GM18870 (cell line): Measurements from ENCODE around the gene GALNT18.

ENCODE experiments used
- ATAC-seq: cut with Tn5 transposase; IDR thresholded peaks from one replicate; pipeline ENCODE4 v1.9.1; 2021; ENCODE audit warnings: moderate library complexity; ENCODE audit not compliant: unreplicated experiment

GALNT18 gene

DNA sequence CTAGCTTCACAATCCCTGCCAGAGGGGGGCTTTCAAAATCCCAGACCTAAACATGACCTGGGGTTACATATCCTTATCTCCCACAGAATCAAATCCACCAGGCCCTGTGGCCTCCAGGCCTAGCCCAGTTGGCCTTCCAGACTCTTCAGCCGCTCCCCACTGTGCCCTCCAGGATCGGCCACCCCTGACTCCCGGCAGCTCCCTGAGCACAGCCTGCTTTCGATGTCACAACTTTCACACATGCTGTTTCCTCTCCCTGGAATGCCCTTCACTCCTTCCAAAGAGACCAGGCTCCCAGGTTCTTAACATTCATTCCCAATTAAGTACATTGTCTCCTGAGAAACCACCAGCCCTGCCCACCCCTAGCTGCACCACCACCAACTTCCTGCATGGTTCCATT, 331.5 kb downstream of the GALNT18 start:
- no peak for ATAC-seq

DNA sequence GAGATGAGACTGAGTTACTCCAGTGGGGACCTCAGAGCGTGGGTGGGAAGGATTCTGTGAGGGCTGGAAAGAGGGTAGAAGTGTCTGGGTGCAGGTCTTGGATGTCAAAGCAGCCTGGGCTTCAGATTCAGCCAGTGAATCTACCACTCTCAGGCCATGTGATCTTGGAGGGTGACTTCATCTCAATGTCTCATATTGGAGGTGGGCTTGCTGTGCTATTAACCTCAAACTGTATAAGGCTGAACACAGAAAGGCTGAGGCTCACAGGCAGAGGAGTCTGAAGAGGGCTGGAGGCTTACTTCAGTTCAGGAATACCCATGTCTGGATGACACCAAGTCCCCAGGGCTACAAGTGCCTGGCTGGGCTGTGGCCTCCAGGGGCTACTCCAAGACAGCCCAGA, 332.1 kb downstream of the GALNT18 start:
- no peak for ATAC-seq

DNA sequence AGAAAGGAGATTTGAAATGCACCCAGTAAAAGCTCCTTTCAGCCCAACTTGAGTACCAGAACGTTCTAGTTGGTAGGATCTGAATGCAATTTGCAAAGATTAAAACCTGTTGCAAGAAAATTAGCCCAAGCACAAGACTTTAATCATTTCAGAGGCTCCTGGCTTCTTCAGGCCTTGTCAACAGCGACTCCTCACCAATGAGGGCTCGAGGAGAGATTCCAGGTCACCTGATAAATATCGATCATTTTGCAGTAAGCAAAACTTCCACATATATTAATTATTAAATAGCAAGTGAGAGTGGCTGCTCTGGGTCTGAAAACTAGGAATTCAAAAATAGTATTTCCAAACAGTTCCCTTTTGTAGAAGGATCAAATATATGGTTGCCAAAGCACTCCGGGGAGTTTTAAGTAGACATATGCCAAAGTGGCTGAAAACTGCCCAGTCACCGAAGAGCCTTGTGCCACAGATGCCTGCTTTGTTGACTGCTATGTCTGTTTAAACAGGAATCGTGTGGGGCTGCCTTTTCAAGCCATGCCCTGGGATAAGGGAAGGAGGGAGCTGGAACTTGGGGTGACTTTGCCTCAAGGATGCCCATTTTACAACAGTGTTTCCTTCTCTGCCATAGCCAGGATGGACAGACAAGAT, 332.7 kb downstream of the GALNT18 start:
- no peak for ATAC-seq

DNA sequence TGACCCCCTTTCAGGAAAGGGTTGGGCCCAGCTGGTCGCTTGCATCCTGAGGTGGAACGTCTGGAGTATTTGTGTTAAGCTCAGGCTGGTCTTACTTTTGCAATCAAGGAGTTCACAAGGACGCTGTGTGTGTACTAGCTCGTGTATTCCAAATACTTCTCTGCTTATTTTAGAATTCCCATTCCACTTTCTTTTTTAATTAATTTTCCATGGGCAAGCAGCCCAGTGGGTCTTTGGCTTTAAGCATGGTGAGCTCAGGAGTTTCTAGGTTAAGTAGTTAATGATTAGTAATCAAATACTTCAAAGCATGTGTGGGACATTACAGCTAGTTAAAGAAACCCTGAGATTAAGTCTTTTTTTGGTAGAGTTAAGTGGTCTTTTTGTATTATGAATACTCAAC, 337.3 kb downstream of the GALNT18 start:
- ATAC-seq, result no peak

DNA sequence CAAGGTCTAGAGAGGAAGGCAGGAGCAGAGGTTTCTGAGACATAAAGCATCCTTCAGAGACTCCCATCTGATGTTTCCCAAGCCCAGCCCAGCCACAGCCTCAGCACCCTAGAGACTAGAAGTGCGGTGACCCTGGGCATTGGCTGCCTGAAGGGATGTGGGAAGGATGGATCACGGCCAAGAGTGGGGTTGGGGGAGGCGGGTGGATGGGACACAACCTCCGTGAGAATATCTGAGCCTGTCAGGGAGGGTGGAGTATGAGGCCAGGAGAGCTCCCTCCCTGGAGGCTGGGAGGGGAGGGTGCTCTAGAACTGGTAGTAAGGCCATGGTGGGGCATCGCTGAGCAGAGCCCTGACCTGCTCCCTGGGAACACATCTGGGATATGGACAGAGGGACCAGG, 340.2 kb downstream of the GALNT18 start:
- no peak for ATAC-seq

DNA sequence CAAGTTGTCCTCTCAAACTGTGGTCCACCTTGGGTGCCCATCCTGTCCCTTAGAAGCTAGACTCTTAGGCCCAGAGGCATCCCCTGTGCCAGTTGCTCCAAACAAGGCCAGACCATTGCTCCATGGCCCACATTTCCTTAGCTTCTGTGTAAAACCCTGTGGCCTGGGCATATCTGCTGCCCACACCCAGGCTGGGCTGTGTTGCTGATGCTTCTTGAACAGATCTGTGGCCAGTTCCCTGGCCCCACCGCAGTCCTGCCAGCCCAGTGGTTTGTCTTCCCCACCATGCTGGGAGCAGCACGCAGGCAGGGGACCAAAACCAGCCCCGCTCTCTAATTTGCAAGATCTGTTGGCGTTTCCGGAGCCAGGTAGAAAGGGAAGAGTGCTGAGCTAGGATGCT, 341.0 kb downstream of the GALNT18 start:
- no peak for ATAC-seq

DNA sequence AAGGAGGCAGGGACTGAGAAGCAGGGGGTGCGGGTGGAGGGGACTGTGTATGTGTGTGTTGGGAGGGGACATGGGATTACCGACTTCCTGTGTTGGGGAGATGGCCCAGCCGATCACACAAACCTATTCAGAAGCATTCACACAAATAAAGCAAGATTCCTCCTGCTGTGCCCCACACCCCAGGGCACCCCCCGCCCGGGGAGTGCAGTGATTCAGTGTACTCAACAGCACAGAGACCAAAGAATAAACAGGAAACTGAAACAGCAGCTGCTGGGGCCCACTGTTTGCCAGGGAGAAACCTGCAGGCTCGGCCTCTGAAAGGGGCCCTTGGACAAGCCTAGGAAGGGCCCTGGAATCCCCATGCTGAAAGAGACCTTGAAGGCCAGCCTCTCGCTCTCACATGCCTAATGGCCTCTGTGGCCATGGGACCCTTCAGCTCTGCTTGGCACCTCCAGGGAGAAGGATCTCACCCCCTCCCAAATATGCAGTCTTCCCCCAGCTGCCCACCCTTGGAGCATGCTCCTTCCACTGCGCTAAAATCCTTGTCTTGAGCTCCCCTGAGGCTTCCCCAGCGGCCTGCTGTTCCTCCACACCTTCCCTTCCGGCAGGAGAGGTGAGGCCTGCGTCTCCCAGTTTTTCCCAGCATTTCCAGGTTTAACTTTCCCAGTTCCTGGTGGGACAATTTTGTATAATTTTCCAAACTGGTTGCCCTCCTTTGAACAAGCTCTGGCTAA, 341.7 kb downstream of the GALNT18 start:
- ATAC-seq, result no peak

DNA sequence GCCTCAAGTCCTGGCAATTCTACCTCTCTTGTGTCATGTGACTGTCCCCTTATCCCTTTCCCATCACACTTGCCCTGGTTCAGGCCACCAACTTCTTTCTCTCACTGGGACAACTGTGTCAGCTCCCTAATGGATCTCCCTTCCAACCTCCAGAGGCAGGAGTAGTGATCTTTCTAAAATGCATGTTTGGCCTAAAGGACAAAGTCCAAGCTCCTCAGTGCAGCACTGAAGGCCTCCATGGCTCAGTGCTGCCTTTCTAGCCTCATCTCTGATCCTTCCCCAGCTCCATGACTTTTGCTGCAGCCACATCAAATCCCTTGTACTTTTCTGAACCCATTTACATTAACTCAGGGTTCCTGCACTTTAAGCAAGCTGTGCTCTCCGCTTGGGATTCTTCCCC, 349.6 kb downstream of the GALNT18 start:
- no peak for ATAC-seq

DNA sequence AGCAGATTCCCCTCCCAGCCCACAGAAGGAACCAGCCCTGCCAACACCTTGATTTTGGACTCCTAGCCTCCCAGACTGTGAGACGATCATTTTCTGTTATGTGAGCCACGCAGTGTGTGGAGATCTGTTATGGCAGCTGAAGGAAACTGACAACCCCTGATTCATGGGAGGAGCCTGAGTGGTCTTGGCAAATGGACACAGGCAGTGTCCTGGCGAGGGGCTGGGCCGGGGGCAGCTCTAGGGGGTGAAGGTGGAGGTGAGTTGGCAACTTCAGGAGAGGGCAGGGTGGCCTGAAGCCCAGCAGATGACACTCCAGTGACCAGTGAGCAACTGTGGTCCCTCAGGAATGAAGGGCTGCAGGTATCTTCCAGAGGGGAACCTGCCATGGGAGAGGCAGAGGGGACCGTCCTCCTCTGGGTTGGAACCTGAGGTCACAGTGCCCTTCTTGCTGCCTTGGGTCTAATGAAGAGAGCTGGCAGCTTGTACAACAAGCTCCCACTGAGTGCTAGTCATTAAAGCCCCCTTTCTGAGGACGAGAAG, 351.5 kb downstream of the GALNT18 start:
- ATAC-seq, result no peak

DNA sequence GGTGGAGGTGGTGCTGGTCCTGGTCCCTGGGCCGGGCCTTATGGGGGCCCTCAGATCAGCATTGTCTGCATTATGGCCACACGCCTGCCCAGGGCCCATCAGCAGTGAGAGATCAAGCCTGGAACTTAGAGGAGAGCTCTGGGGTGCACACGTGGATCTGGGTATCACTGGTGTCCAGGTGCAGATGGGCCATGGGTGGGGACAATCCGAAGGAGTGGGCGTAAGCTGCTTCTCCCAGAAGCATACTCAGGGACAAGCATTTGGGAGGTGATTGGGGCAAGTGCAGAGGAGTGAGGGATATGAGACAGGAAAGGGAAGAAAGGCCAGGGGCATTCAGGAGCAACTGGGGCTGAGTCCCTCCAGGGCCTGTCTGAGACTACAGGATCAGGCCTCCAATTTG, 353.1 kb downstream of the GALNT18 start:
- ATAC-seq, result no peak

DNA sequence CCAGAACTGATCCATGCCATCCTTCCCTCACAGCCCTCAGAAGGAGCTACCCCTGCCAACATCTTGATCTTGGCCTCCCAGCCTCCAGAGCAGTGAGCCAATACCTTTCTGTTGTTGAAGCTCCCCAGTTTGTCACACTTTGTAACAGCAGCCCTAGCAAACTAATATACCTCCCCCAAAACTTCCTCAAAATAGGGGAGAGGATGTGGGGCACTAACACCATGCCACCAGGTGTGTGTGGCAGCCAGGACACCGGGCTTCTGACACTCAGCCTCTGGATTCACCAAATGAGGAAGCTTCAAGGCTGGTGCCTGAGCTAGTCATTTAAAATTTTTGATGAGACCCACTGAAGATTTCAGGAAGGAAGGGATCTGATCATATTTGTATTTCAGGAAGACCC, 353.7 kb downstream of the GALNT18 start:
- no peak for ATAC-seq

DNA sequence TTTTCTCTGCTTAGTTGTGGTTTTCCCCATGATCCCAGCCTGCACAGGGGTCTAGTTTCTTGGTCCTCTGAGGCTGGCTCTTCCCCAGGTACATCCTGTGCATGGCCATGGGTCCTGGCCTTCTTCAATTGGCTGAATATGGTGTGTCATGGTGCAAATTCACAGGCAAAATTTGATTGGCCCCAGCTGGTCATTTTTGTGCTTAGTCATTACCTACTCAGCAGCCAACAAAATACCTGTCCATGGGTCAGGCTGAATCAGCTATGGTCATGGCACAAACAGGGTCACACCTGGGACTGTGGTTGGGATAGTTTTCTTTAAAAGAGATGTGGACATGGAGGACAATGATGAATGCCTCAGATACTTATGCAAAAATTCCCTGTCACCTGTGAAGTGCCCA, 354.5 kb downstream of the GALNT18 start:
- no peak for ATAC-seq

DNA sequence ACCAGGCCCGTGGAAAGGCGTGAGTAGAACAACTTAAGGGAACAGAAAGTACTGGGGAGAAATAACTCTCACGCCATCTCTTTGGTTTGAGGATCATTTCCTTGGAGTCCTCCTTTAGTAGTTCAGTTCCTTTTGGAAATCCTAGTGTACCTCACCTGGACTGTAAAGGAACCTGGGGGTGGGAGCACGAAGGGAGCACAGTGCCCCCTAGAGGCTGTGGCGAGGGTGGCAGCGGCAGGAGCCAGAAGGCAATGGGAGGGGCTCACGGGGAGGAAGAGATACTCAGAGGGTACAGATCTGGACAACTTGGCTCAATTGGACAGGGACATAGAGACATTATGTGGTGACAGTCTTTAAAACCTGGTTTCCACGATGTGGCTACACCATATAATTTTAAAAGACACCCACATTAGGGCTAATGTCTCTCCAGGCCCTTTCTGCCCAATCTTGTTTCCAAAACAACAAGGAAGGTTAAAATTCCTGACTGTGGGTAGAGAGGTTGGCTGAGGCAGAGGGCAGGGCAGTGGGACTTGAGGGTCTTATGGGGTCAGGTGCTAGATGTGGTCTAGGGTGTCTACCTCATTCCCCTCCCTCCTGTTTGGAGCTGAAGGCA, 355.7 kb downstream of the GALNT18 start:
- no peak for ATAC-seq

DNA sequence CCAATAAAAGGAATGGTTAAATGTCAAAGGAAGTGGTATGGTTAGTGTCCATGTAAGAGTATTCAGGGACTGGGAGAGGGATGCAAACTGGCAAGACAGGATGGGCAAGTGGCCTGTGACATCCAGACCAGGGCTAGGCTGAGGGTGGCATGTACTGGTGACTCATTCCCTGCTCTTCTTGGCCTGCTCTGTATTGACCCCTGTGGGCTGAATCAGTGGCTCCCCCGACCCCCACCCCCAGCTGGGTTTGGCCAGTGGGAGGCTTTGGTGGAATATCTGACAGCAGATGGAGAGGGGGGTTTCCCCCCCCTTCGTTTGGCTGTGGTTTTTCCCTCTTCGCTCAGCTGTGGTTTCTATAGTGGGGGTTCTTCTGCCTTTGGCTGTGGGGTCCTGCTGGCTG, 356.5 kb downstream of the GALNT18 start:
- ATAC-seq, result no peak

DNA sequence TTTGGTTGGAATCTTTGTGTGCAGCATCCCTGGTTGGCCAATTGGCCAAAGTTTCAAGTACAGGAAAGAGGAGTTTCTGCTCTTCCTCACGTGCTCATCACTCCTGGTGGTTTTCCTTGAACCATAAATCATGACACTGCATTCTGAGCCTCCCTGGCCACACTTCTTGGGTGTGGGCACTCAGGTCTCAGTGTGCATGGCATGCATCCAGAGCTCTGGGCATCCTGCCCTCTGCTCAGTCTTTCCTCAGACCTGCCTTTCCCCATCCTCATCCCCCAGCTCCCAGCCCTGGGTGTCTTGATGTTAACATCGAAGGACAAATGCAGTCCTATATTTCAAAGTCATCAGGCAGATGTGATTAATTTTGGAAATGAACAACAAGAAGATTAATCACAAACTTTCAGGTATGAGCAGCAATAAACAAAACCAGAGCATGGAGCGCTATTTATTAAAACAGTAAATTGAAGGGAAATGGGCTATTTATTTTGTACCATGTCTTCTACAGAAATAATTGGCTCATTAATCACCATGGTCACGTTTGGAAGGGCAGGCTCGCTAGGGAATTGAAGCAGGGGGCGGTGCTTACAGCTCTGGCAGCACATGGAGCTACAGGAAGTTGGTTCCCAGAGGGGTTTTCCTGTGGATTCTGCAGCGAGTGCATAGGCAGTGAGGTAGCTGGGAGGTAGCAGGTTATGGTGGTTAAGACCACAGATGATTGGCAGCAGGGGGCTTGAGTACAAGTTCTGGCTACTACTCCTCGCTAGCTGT, 358.4 kb downstream of the GALNT18 start:
- ATAC-seq, result no peak

DNA sequence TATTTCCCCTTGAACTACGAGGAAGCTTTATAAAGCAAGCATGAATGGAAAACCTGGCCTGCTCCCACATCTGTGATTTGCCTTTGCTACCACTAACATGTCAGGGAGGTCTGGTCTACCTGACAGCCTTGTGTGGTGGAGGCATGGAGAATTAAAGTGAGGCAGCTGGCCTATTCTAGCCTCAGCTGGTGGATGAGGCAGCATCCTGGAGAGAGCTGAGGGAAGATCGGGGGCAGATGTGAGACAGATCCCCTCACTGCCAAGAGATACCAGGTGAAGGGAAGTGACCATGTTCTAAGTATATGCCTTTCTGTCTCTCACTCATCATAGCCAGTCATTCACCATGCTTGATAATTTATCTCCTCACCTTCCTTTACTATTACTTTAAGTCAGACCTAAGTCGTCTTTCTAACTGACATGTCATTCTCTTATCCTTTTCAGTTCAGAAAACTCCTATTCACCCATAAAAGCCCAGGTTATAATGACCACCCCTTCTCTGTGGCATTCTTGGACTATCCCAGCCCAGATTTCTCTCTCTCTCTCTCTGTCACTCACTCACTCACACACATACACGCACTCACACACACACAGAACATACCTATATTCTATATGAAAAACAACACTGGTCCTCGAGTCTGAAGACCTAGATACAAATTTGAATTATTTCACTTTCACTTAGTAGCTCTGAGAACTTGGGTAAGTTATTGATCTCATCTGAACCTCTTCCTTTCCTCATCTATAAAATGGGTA, 359.5 kb downstream of the GALNT18 start:
- no peak for ATAC-seq

DNA sequence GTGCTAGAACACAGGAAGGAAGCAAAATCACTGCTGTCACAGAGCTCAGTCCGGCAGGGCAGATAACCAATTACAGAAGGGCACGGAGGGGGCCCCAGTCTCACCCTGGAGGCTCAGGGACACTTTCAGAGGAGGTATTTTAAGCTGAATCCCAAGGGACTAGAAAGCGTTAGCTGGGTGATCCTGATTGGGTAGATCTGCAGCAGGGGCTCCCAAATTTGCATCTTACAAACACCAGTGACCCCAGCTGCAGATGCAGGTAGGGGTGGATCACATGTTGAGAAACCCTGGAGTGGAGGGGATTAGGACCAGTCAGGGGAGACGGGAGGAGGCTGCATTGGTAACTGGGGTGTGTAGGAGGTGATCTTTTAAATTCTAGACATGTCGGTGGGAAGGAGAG, 360.2 kb downstream of the GALNT18 start:
- no peak for ATAC-seq

DNA sequence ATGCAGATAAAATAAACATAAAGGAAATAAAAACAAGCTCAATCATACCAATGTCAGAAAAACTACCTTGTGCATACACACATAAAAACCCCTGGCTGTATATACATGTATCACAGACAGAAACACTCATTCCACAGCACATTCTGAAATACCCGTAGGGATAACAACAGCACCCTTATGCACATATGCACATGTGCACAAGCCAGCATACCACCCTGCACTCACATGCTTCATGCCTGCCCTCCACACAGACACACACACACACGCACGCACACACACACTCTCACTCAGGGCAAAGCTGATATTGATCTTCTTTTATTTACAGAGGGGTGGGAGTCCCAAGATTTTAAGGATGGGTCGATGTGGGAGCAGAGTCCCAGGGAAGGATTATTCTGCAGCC, 360.9 kb downstream of the GALNT18 start:
- ATAC-seq, result no peak

DNA sequence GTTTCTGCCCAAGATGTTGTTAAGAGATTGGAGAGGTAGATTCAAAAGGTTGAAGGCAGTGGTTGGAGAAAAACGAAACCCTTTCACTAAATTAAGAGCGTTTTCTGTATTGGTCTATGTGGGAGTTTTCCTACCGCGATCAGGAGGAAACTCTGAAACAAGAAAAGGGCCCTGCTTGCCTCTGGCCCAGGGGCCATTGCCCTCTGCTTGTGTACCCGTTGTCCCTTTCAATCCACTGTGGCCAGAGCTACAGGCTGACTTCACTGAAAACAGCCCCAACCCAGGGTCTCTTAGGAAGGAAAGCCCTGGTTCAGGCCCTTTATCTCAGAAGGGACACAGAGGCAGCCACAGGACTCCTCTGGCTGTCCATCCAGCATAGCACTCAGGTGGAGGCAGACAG, 367.8 kb downstream of the GALNT18 start:
- ATAC-seq, result no peak

DNA sequence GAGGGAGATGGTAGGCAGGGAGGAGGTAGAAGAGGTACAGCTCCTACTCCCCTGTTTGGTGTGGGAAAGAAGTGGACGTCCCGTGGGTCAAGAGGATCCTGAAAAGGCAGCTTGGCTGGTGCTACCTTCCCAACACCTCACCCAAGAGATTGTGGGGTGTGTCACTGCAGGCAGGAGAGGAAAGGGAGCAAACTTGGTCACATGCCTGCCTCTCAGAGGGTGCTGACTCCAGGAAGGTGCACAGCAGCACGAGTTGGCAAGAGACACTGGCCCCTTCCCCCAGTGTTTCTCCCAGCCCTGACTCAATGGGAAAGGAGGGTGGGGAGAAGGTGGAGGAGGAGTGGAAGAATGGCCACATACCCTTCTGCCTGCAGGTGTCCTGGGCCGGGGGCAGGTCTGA, 368.3 kb downstream of the GALNT18 start:
- no peak for ATAC-seq

DNA sequence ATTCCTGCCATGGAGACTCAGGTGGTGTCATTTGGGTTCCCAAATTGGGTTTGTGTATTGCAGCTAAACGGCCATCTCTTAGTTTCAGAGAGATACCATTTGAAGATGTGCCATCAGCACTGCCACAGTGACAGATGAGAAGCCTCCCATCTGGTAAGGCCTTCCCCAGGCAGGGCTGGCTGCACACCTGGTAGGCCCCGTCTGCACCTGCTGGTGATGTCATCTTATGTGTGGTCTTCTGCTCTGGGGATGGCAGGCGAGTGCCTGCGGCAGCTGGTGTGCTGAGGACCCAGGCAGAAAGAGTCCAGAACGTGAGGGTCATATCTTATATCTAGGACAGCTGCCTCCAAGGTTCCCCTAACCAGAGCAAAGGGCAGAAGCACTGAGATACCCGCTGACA, 369.4 kb downstream of the GALNT18 start:
- no peak for ATAC-seq
